Mucosa of rectum (tissue), 2 donors: ENCODE data around the gene PNMA1.

ENCODE experiments used
- H3K27ac ChIP-seq, 2 donors: one replicate each; pipeline ENCODE4 v1.7.0; 2013; ENCODE audit warnings: inconsistent platforms in 2 of 2, low read depth in 2 of 2, low read length in 2 of 2
- H3K27me3 ChIP-seq, 2 donors: one replicate each; pipeline ENCODE4 v1.7.0; 2013; ENCODE audit warnings: low read length in 2 of 2; ENCODE audit not compliant: control insufficient read depth in 2 of 2, insufficient read depth in 2 of 2
- H3K36me3 ChIP-seq, 2 donors: one replicate each; pipeline ENCODE4 v1.7.0; 2013; ENCODE audit warnings: low read length in 2 of 2; ENCODE audit not compliant: control insufficient read depth in 2 of 2, insufficient read depth in 2 of 2
- H3K4me1 ChIP-seq, 2 donors: one replicate each; pipeline ENCODE4 v1.7.0; 2013; ENCODE audit warnings: low read length in 2 of 2, mild to moderate bottlenecking in 1 of 2; ENCODE audit not compliant: control insufficient read depth in 2 of 2, insufficient read depth in 2 of 2
- H3K4me3 ChIP-seq, 2 donors: one replicate each; pipeline ENCODE4 v1.7.0; 2013; ENCODE audit warnings: low read length in 2 of 2
- H3K9ac ChIP-seq, 2 donors: one replicate each; pipeline ENCODE4 v1.7.0; 2013; ENCODE audit warnings: low read length in 2 of 2, low read depth in 1 of 2, mild to moderate bottlenecking in 1 of 2
- H3K9me3 ChIP-seq, 2 donors: one replicate each; pipeline ENCODE4 v1.7.0; 2013; ENCODE audit warnings: low read length in 2 of 2; ENCODE audit not compliant: control insufficient read depth in 2 of 2
- donor health status: healthy.
- donor health status: Normal muscosa, but diverticular disease.

PNMA1 gene

GRCh38 chr14:73713803-73714655, at the start of gene PNMA1:
TSS of gene PNMA1 (minus strand) at chr14:73714384. CDS start at chr14:73713639, 745 bp downstream.
- H3K36me3 ChIP-seq: peaks cover 18 to 27% of the 10 kb centered on the region in 2 donors
- H3K9me3 ChIP-seq: no peaks in the 10 kb centered on the region
- H3K4me3 ChIP-seq: peak within 1 kb of the TSS; percentile 71 to 87
- H3K4me1 ChIP-seq: peaks cover 12 to 14% of the 10 kb centered on the region in 2 donors
- H3K27me3 ChIP-seq: no peaks in the 10 kb centered on the region
- peak within 1 kb of the TSS; percentile 82 to 89 for H3K27ac ChIP-seq
- peak within 1 kb of the TSS; percentile 75 to 79 for H3K9ac ChIP-seq

GRCh38 chr14:73763396-73763795, 49.2 kb upstream of the PNMA1 start:
- no peaks in the 10 kb centered on the region for H3K27me3 ChIP-seq
- H3K27ac ChIP-seq: peak overlapping the region; percentile 94 to 96
- H3K4me3 ChIP-seq: no peak overlapping the region
- peak overlapping the region in 1 of 2 donors; percentile 2 for H3K9ac ChIP-seq
- no peaks in the 10 kb centered on the region for H3K36me3 ChIP-seq
- no peaks in the 10 kb centered on the region for H3K9me3 ChIP-seq
- H3K4me1 ChIP-seq: peaks cover 56 to 66% of the 10 kb centered on the region in 2 donors

- Histone ChIP-seq H3K9ac (peak overlapping the region; percentile 66 to 67), H3K9me3 (no peaks in the 10 kb centered on the region), H3K36me3 (no peaks in the 10 kb centered on the region), H3K4me3 (peak overlapping the region in 1 of 2 donors; percentile 41), H3K4me1 (peaks cover 66 to 76% of the 10 kb centered on the region in 2 donors), H3K27ac (peak overlapping the region; percentile 94 to 96), H3K27me3 (no peaks in the 10 kb centered on the region)
These were observed 48.2 kb upstream of the PNMA1 start for GRCh38 chr14:73762375-73762822.

- H3K9ac ChIP-seq: peak overlapping the region; percentile 66 to 91
These were observed 47.6 kb upstream of the PNMA1 start for GRCh38 chr14:73761618-73762355.

GRCh38 chr14:73760598-73761586, 46.7 kb upstream of the PNMA1 start:
- H3K4me3 ChIP-seq: peak overlapping the region; percentile 79 to 89
- H3K36me3 ChIP-seq: no peaks in the 10 kb centered on the region

More at GRCh38 chr14:73761618-73762355, 47.6 kb upstream of the PNMA1 start:
- Histone ChIP-seq H3K4me1 (peaks cover 72 to 82% of the 10 kb centered on the region in 2 donors), H3K36me3 (no peaks in the 10 kb centered on the region), H3K9me3 (no peaks in the 10 kb centered on the region), H3K27me3 (no peaks in the 10 kb centered on the region), H3K4me3 (peak overlapping the region in 1 of 2 donors; percentile 41), H3K27ac (peak overlapping the region; percentile 94 to 96)

GRCh38 chr14:73759714-73760597, 45.8 kb upstream of the PNMA1 start:
- H3K4me3 ChIP-seq: peak overlapping the region; percentile 79 to 89
- H3K9ac ChIP-seq: peak overlapping the region; percentile 83 to 91
- no peaks in the 10 kb centered on the region for H3K36me3 ChIP-seq
- peaks cover 82 to 88% of the 10 kb centered on the region in 2 donors for H3K4me1 ChIP-seq
- no peaks in the 10 kb centered on the region for H3K27me3 ChIP-seq
- no peaks in the 10 kb centered on the region for H3K9me3 ChIP-seq
- H3K27ac ChIP-seq: peak overlapping the region; percentile 94 to 96

More at GRCh38 chr14:73760598-73761586, 46.7 kb upstream of the PNMA1 start:
- Histone ChIP-seq H3K4me1 (peaks cover 81 to 88% of the 10 kb centered on the region in 2 donors), H3K9ac (peak overlapping the region; percentile 83 to 91), H3K9me3 (no peaks in the 10 kb centered on the region), H3K27ac (peak overlapping the region; percentile 94 to 96), H3K27me3 (no peaks in the 10 kb centered on the region)

GRCh38 chr14:73759183-73759713, 45.1 kb upstream of the PNMA1 start:
- Histone ChIP-seq H3K27ac (peak overlapping the region; percentile 94 to 96), H3K36me3 (no peaks in the 10 kb centered on the region), H3K9me3 (no peaks in the 10 kb centered on the region), H3K27me3 (no peaks in the 10 kb centered on the region), H3K4me3 (peak overlapping the region; percentile 81 to 89), H3K4me1 (peaks cover 83 to 88% of the 10 kb centered on the region in 2 donors), H3K9ac (peak overlapping the region; percentile 91)

GRCh38 chr14:73758392-73759182, 44.4 kb upstream of the PNMA1 start:
- no peaks in the 10 kb centered on the region for H3K36me3 ChIP-seq
- no peaks in the 10 kb centered on the region for H3K27me3 ChIP-seq
- H3K4me1 ChIP-seq: peaks cover 83 to 89% of the 10 kb centered on the region in 2 donors
- H3K4me3 ChIP-seq: peak overlapping the region; percentile 81 to 89
- peak overlapping the region; percentile 91 for H3K9ac ChIP-seq
- peak overlapping the region; percentile 94 to 96 for H3K27ac ChIP-seq
- H3K9me3 ChIP-seq: no peaks in the 10 kb centered on the region
